ENCODE results near the gene MEMO1.
"Not testable (repeated sequence)": the region's sequence is repeated elsewhere in the genome, so short reads cannot be mapped to it uniquely, and the experiment has no call there.

MEMO1 gene

GRCh38 chr2:32010670-32011484, at the start of gene MEMO1:
TSS of gene MEMO1 (minus strand) at chr2:32011008. CDS start at chr2:32010247, 761 bp downstream.
- DNase-seq, result peak; percentile 95 to 99

GRCh38 chr2:32060266-32060665, 49.5 kb upstream of the MEMO1 start:
- no peak for DNase-seq

GRCh38 chr2:32058130-32058529, 47.3 kb upstream of the MEMO1 start:
- DNase-seq, result no peak

- DNase-seq, result not testable (repeated sequence)
These were observed 43.8 kb upstream of the MEMO1 start for GRCh38 chr2:32054583-32054982.

- DNase-seq, result no peak
These were observed 41.1 kb upstream of the MEMO1 start for GRCh38 chr2:32051836-32052439.

GRCh38 chr2:32043561-32043960, 32.8 kb upstream of the MEMO1 start:
- DNase-seq, result no peak

- DNase-seq, result peak; percentile 89 to 96
These were observed 28.8 kb upstream of the MEMO1 start, which contains the start of gene DPY30 for GRCh38 chr2:32039447-32040219. TSS of gene DPY30 (minus strand) at chr2:32039805. CDS start at chr2:32039456, 349 bp downstream.

- DNase-seq, result not testable (repeated sequence)
These were observed 23.5 kb upstream of the MEMO1 start for GRCh38 chr2:32034198-32034887.

GRCh38 chr2:32018789-32019482, 8.1 kb upstream of the MEMO1 start:
- not testable (repeated sequence) for DNase-seq

- no peak for DNase-seq
These were observed 2.1 kb upstream of the MEMO1 start for GRCh38 chr2:32012872-32013271.

GRCh38 chr2:32011485-32011960, 715 bp upstream of the MEMO1 start:
- no peak for DNase-seq

GRCh38 chr2:32010280-32010669, 533 bp downstream of the MEMO1 start:
- peak in 1 of 2 experiments; percentile 60 for DNase-seq

- DNase-seq, result peak in 1 of 2 experiments; percentile 66
These were observed 1.1 kb downstream of the MEMO1 start for GRCh38 chr2:32009516-32010256.

- DNase-seq, result peak; percentile 61 to 66
These were observed 1.8 kb downstream of the MEMO1 start for GRCh38 chr2:32008805-32009515.

GRCh38 chr2:32007121-32007391, 3.8 kb downstream of the MEMO1 start:
- no peak for DNase-seq

GRCh38 chr2:32005371-32005976, 5.3 kb downstream of the MEMO1 start:
- DNase-seq, result no peak

GRCh38 chr2:32003791-32004190, 7.0 kb downstream of the MEMO1 start:
- no peak for DNase-seq

- no peak for DNase-seq
These were observed 8.4 kb downstream of the MEMO1 start for GRCh38 chr2:32002406-32002805.

- DNase-seq, result no peak
These were observed 11.4 kb downstream of the MEMO1 start for GRCh38 chr2:31999438-31999837.

GRCh38 chr2:31998731-31999383, 12.0 kb downstream of the MEMO1 start:
- DNase-seq, result no peak
